ENCODE data around the gene NF2. TPM values are rescaled to one million over a fixed set of nuclear protein-coding genes. Genes with fewer than 3 reads are reported as not detected.

NF2 gene
- total RNA-seq, 1 experiment from 2014 or later: 132 TPM

DNA sequence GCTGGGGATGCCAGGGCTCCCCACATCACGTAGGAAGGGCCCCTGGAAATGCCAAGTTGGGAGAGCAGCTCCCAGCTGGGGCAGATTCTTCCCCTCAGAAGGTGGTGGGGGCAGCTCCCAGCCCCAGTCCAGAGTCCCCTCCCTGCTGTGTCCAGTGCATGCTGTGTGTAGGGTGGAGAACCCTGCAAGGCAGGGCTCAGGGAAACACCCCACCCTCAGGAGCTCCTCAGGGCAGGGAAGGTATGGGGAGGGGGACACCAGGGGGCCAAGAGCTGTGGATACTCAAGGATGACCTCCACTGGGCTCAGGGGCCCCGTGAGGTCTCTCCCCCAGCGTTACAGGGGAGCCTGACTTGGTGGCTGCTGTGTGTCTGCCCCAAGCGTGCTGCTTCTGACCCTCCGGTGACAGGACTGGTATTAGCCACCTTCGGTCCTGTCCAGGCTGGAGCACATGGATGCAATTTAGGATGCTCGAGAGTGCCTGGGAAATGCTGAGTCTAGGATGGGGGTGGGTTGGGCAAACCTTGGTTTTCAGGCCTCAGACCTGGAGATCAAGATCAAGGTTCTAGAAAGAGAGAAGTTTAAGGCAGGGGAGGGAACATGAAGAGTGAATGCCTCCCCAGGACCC, 100.2 kb downstream of the NF2 start:
- Mint-ChIP-seq H3K4me1 (ENCODE audit: low read depth, unreplicated experiment) (peaks cover 14% of the 10 kb centered on the region), H3K4me3 (ENCODE audit: low read depth, unreplicated experiment) (no peak overlapping the region), H3K9me3 (ENCODE audit: low read depth, unreplicated experiment) (no peaks in the 10 kb centered on the region), H3K36me3 (ENCODE audit: insufficient read depth, unreplicated experiment) (peaks cover 7% of the 10 kb centered on the region), H3K27ac (ENCODE audit: unreplicated experiment) (no peak overlapping the region), H3K27me3 (ENCODE audit: unreplicated experiment) (peaks cover 26% of the 10 kb centered on the region)
- no peak for DNase-seq
- TF ChIP-seq, protein P1, sequence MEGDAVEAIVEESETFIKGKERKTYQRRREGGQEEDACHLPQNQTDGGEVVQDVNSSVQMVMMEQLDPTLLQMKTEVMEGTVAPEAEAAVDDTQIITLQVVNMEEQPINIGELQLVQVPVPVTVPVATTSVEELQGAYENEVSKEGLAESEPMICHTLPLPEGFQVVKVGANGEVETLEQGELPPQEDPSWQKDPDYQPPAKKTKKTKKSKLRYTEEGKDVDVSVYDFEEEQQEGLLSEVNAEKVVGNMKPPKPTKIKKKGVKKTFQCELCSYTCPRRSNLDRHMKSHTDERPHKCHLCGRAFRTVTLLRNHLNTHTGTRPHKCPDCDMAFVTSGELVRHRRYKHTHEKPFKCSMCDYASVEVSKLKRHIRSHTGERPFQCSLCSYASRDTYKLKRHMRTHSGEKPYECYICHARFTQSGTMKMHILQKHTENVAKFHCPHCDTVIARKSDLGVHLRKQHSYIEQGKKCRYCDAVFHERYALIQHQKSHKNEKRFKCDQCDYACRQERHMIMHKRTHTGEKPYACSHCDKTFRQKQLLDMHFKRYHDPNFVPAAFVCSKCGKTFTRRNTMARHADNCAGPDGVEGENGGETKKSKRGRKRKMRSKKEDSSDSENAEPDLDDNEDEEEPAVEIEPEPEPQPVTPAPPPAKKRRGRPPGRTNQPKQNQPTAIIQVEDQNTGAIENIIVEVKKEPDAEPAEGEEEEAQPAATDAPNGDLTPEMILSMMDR (IDR thresholded peaks at IDR 0.05; ENCODE audit: unreplicated experiment): no peak
- CTCF ChIA-PET: interaction anchor here (0.6 kb wide), 1 partner anchor 1235 kb away, joined by 3 read pairs; no protein-coding TSS in a partner anchor
- no TSS peak for BruUV-seq (replicated peaks)
- intact Hi-C loops (cut with micrococcal nuclease; ENCODE audit: unreplicated experiment): loop anchor here (5.0 kb wide), 2 partner anchors 64 to 304 kb away; partner anchors contain the start of genes UQCR10 and ZMAT5

DNA sequence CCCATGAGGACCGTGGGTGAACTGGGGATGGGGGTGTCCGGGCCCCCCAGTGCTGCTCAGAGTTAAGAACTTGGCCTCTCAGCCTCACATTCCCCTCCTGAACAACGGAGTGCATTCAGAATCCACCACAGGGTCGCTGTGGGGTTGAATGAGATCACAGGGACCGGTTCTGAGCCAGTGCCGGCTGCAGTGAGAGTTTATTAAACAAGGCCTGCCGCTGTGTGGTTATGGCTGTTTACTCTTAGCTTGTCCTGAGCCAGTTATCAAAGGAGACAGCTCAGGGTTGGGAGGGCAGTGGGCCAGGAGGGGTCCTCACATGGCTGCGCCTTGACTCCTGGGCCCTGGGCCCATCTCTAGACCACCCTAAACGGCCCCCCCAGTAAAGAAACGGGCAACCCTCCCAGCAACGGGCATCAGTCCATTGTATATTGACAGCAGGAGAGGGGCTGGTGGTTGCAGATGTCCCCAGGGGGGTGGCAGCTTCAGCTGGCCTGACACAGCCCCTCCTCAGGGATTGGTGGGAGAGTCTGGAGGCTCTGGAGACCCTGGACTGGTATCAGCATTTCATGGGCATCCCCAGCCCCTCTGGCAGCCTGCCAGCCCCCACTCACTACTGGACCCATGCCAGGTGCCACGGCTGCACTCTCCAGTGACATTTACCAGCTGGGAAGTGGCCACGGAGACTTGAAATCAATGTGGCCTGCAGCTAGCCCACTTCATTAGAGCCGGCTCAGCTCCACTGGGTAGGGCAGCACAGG, 101.3 kb downstream of the NF2 start:
- intact Hi-C loops (cut with micrococcal nuclease; ENCODE audit: unreplicated experiment): loop anchor here (5.0 kb wide), 2 partner anchors 63 to 303 kb away; partner anchors contain the start of genes UQCR10 and ZMAT5

DNA sequence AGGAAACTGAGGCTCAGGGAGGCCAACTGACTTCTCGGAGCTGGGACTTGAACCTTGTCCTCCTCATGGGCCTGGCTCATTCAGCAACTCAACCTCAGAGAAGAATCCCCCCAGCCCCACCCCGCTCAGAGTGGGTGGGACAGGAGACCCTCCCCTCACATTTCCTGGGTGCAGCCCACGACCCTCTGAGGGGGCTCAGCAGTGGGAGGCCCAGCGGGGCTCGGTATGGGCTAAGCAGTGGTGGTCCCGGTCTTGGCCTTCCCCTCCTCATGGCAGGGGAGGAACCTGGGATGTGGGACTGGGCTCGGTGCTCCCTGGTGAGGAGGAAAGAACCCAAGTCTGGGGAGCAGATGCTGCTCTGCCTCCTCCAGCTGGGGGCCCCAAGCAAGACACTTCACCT, 102.2 kb downstream of the NF2 start:
- Mint-ChIP-seq H3K27me3 (ENCODE audit: unreplicated experiment) (peaks cover 46% of the 10 kb centered on the region), H3K36me3 (ENCODE audit: insufficient read depth, unreplicated experiment) (peaks cover 4% of the 10 kb centered on the region), H3K27ac (ENCODE audit: unreplicated experiment) (no peak overlapping the region), H3K9me3 (ENCODE audit: low read depth, unreplicated experiment) (no peaks in the 10 kb centered on the region), H3K4me3 (ENCODE audit: low read depth, unreplicated experiment) (no peak overlapping the region), H3K4me1 (ENCODE audit: low read depth, unreplicated experiment) (peaks cover 14% of the 10 kb centered on the region)
- no TSS peak for BruUV-seq (replicated peaks)
- TF ChIP-seq, protein P1 (IDR thresholded peaks at IDR 0.05; ENCODE audit: unreplicated experiment): no peak
- CTCF ChIA-PET: interaction anchor here (1.5 kb wide), 1 partner anchor 300 kb away, joined by 3 read pairs; no protein-coding TSS in a partner anchor
- intact Hi-C loops (cut with micrococcal nuclease; ENCODE audit: unreplicated experiment): no loop called here
- DNase-seq: no peak

More for the DNA sequence above, 101.3 kb downstream of the NF2 start:
- DNase-seq: peak; percentile 42
- CTCF ChIA-PET: interaction anchor here (1.5 kb wide), 1 partner anchor 301 kb away, joined by 3 read pairs; no protein-coding TSS in a partner anchor
- Mint-ChIP-seq H3K9me3 (ENCODE audit: low read depth, unreplicated experiment) (no peaks in the 10 kb centered on the region), H3K4me1 (ENCODE audit: low read depth, unreplicated experiment) (peaks cover 14% of the 10 kb centered on the region), H3K27me3 (ENCODE audit: unreplicated experiment) (peaks cover 36% of the 10 kb centered on the region), H3K27ac (ENCODE audit: unreplicated experiment) (no peak overlapping the region), H3K4me3 (ENCODE audit: low read depth, unreplicated experiment) (no peak overlapping the region), H3K36me3 (ENCODE audit: insufficient read depth, unreplicated experiment) (peaks cover 4% of the 10 kb centered on the region)
- BruUV-seq (replicated peaks): no TSS peak
- TF ChIP-seq, protein P1 (IDR thresholded peaks at IDR 0.05; ENCODE audit: unreplicated experiment): no peak

DNA sequence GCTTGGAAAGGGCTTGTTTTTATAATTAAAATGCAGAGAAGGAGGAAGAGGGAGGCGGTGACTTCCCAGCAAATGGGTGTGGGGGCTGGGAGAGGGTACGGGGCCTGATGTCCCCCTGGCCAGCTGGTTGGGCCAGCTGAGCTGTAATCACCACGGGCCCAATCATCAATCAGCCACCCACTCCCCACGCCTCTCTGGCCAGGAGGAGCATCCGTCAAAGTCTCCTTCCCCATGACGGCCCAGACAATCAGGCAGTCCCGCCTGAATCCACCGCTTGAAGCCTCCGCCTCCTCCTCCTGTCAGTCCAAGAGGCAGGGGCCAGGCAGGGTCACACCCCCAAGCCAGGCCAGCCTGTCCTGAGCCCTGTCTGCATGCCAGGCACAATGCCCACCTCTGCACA, 103.1 kb downstream of the NF2 start:
- no peak overlapping the region for H3K4me3 Mint-ChIP-seq (ENCODE audit: low read depth, unreplicated experiment)
- CTCF ChIA-PET: no interaction called here
- no peak overlapping the region for H3K27ac Mint-ChIP-seq (ENCODE audit: unreplicated experiment)
- no peaks in the 10 kb centered on the region for H3K9me3 Mint-ChIP-seq (ENCODE audit: low read depth, unreplicated experiment)
- no TSS peak for BruUV-seq (replicated peaks)
- H3K27me3 Mint-ChIP-seq (ENCODE audit: unreplicated experiment): peaks cover 54% of the 10 kb centered on the region
- DNase-seq: no peak
- peaks cover 4% of the 10 kb centered on the region for H3K36me3 Mint-ChIP-seq (ENCODE audit: insufficient read depth, unreplicated experiment)
- TF ChIP-seq, protein P1 (IDR thresholded peaks at IDR 0.05; ENCODE audit: unreplicated experiment): no peak
- peaks cover 10% of the 10 kb centered on the region for H3K4me1 Mint-ChIP-seq (ENCODE audit: low read depth, unreplicated experiment)
- intact Hi-C loops (cut with micrococcal nuclease; ENCODE audit: unreplicated experiment): no loop called here

Measured in Calu3 (cell line).